Measurements from ENCODE around the gene NIPBL. TPM values are rescaled to one million over a fixed set of nuclear protein-coding genes. Genes with fewer than 3 reads are reported as not detected.

NIPBL gene
- total RNA-seq, 1 experiment from 2014 or later: 61.3 TPM

DNA sequence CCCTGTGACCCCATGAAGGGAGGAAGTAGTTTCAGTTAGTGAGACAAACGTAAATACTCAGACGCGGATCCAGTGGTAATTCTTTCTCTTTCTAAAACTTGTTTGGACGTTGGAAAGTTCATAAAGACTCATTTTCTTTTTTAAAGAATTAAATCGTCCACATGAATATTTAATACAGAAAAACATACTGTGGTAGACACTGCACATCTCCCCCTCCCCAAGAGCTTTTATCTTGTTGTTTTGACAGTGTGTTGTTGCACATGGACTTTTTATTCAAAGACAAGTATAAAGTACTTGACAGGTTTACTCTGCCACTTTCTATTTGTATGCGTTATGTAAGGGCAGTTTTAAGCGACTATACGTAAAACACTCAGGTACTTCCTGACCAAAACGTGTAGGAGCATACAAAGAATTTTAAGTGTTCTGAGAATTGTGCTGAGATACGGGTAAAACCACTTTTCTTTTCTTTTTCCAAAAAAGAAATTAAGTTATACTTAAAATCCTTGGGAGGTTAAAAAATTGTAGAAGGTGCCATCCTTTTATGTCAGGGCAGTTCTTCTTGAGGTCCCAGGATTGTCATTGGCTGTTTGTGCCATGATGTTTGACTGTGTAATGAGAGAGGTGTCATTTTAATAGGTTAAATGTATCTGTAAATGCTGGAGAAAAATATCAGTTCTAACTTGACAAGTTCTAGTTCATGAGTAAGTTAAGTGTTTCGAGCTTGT is 1.3 kb downstream of the NIPBL start:
- no peak overlapping the region for H2BK12ac ChIP-seq (ENCODE audit: insufficient read length, low read depth, low read length)
- peaks cover 32% of the 10 kb centered on the region; the same call in 1 of the 2 replicates for H3K79me2 ChIP-seq (ENCODE audit: insufficient read depth, low read length)
- no peaks in the 10 kb centered on the region for H3K9me3 ChIP-seq (ENCODE audit: control insufficient read depth, low read depth, low read length)
- no peak overlapping the region for H2BK15ac ChIP-seq (ENCODE audit: low read depth, low read length)
- Mint-ChIP-seq H3K4me1 (peaks cover 48% of the 10 kb centered on the region in 2 experiments), H3K36me3 (ENCODE audit: insufficient read depth in 1 of 3, low read depth in 3 of 3) (peaks cover 0 to 1% (median 0%) of the 10 kb centered on the region in 3 experiments; a peak in 2 of 7 replicates), H3K4me3 (peak overlapping the region; percentile 88 to 99), H3K9me3 (no peaks in the 10 kb centered on the region), H3K27me3 (ENCODE audit: low read depth) (no peaks in the 10 kb centered on the region), H3K27ac (peak overlapping the region; percentile 92 to 99 (median 97))
- no peak overlapping the region for H2BK120ac ChIP-seq (ENCODE audit: low read depth, low read length, poor library complexity, severe bottlenecking)
- H3K4me2 ChIP-seq (ENCODE audit: insufficient read depth, insufficient read length, low read length): peak overlapping the region; percentile 93
- H3K14ac ChIP-seq (ENCODE audit: insufficient read depth, low read length): no peak overlapping the region
- no peak overlapping the region for H3K4ac ChIP-seq (ENCODE audit: low read depth, low read length)
- H2BK5ac ChIP-seq (ENCODE audit: insufficient read length, low read length): no peak overlapping the region
- no peaks in the 10 kb centered on the region for H4K20me1 ChIP-seq (ENCODE audit: control insufficient read depth, insufficient read depth, insufficient read length)
- no peak overlapping the region for H4K8ac ChIP-seq (replicated peaks; ENCODE audit: insufficient read length, low read depth, low read length)
- no peak overlapping the region for H3T11ph ChIP-seq (ENCODE audit: low read length)
- no peaks in the 10 kb centered on the region for H3K27me3 ChIP-seq (ENCODE audit: insufficient read depth, low read length)
- H2AK5ac ChIP-seq (ENCODE audit: insufficient read length, low read length): no peak overlapping the region
- no peak overlapping the region for H3K56ac ChIP-seq (ENCODE audit: insufficient read length, low read depth, low read length)
- peak overlapping the region; percentile 91 for H3K9ac ChIP-seq (ENCODE audit: extremely low read depth, insufficient read length, low read length)
- peak overlapping the region; percentile 20 for H3K27ac ChIP-seq (ENCODE audit: insufficient read length, low read depth, low read length)
- H3K23ac ChIP-seq (ENCODE audit: insufficient read length, low read depth, low read length): no peak overlapping the region
- TF ChIP-seq, protein P1, sequence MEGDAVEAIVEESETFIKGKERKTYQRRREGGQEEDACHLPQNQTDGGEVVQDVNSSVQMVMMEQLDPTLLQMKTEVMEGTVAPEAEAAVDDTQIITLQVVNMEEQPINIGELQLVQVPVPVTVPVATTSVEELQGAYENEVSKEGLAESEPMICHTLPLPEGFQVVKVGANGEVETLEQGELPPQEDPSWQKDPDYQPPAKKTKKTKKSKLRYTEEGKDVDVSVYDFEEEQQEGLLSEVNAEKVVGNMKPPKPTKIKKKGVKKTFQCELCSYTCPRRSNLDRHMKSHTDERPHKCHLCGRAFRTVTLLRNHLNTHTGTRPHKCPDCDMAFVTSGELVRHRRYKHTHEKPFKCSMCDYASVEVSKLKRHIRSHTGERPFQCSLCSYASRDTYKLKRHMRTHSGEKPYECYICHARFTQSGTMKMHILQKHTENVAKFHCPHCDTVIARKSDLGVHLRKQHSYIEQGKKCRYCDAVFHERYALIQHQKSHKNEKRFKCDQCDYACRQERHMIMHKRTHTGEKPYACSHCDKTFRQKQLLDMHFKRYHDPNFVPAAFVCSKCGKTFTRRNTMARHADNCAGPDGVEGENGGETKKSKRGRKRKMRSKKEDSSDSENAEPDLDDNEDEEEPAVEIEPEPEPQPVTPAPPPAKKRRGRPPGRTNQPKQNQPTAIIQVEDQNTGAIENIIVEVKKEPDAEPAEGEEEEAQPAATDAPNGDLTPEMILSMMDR (conservative IDR thresholded peaks at IDR 0.05): no peak
- peaks cover 15% of the 10 kb centered on the region for H3K23me2 ChIP-seq (ENCODE audit: insufficient read length, low read depth, low read length, poor library complexity, severe bottlenecking)
- H4K91ac ChIP-seq (ENCODE audit: insufficient read length, low read depth, low read length): no peak overlapping the region
- no CpG with 5 or more reads among the region's 11 CpGs for WGBS (ENCODE audit: extremely low coverage, insufficient read length, low lambda C conversion rate)
- no peaks in the 10 kb centered on the region for H3K79me1 ChIP-seq (ENCODE audit: insufficient read depth, low read depth, low read length, poor library complexity, severe bottlenecking)
- no peak overlapping the region for H4K5ac ChIP-seq (ENCODE audit: insufficient read length, low read depth, low read length)
- H3K18ac ChIP-seq (ENCODE audit: insufficient read length, low read depth, low read length): no peak overlapping the region
- DNase-seq: no peak
- no peak overlapping the region for H2BK20ac ChIP-seq (ENCODE audit: low read depth, low read length, poor library complexity, severe bottlenecking)
- no peaks in the 10 kb centered on the region for H3K4me1 ChIP-seq (ENCODE audit: insufficient read depth, low read length)
- no peak overlapping the region for H2AFZ ChIP-seq (ENCODE audit: low read length)

Measured in H9 (cell line).